Mammary epithelial cell (primary cell): ENCODE results near the gene ZNF839.

Experiments
- EZH2 ChIP-seq: IDR thresholded peaks from 2 replicates; pipeline ENCODE4 v1.6.1; 2012; ENCODE audit warnings: low read length, inconsistent platforms, borderline replicate concordance
- TF ChIP-seq, protein P1 (sequence below), 2 donors: IDR thresholded peaks in 1 of 2; conservative IDR thresholded peaks in 1 of 2; 2 replicates each; pipeline ENCODE4 v1.5.1; 2011 to 2012; ENCODE audit warnings: inconsistent platforms in 2 of 2, low read length in 2 of 2, mild to moderate bottlenecking in 2 of 2, control low read depth in 1 of 2, low read depth in 1 of 2; ENCODE audit not compliant: insufficient read depth in 1 of 2; ENCODE audit errors: extremely low read depth in 1 of 2

DNA sequence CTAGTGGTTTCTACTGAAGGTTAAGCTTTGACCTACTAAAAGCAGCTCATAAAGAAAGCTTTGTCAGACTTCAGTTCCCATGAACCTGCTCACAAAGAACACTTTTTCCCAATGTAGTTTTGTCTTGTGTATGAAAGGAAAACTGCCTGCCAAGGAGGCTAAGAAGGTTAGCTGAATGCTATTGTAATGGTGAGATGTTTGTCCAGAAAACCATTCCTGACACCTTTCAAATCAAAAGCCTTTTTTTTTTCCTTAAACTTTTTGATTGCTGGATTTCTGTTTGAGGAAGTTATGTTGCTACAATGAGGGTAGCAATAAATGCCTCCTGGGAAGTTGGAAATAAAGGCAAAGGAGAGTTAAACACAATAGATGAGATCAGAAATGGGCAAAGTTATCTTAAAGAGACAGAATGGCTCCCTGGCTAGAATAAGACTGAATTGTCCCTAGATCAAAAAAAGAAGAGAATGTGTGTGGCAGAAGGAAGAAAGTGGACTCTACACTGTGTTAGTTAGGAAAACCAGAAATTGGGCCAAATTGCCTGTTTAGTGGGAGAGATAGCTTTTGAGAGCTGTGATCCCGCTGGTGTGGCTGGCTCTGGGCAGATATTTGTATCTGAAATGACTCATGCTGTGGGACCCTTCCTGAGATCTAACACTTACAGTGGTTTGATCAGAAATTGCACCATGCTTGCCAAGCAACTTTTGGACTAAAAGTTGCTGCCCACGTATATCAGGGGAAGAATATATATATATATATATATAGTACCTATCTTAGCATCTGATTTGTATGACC lies 70.7 kb downstream of the ZNF839 start:
- TF ChIP-seq, protein P1, sequence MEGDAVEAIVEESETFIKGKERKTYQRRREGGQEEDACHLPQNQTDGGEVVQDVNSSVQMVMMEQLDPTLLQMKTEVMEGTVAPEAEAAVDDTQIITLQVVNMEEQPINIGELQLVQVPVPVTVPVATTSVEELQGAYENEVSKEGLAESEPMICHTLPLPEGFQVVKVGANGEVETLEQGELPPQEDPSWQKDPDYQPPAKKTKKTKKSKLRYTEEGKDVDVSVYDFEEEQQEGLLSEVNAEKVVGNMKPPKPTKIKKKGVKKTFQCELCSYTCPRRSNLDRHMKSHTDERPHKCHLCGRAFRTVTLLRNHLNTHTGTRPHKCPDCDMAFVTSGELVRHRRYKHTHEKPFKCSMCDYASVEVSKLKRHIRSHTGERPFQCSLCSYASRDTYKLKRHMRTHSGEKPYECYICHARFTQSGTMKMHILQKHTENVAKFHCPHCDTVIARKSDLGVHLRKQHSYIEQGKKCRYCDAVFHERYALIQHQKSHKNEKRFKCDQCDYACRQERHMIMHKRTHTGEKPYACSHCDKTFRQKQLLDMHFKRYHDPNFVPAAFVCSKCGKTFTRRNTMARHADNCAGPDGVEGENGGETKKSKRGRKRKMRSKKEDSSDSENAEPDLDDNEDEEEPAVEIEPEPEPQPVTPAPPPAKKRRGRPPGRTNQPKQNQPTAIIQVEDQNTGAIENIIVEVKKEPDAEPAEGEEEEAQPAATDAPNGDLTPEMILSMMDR (conservative IDR thresholded peaks at IDR 0.05 in 1 of 2, IDR thresholded peaks at IDR 0.05 in 1 of 2; ENCODE audit: extremely low read depth in 1 of 2, insufficient read depth in 1 of 2, low read depth in 1 of 2, low read length in 2 of 2), result no peak
- TF ChIP-seq EZH2, result no peak
